HepG2 (cell line): ENCODE results near the gene ACKR3. TPM values are rescaled to one million over a fixed set of nuclear protein-coding genes. Genes with fewer than 3 reads are reported as not detected.

Source experiments
- ATAC-seq: fragments of 200-7000 bp; cut with Tn5 transposase; 3 replicates; pipeline ENCODE4 v1.9.1; 2020; ENCODE audit warnings: mild to moderate bottlenecking, moderate library complexity
- BruUV-seq: library from RNA; stranded (reverse); fragments of 400-500 nt; replicated peaks from 2 replicates; lab custom pipeline; 2021; lab: Mats Ljungman, UMichigan
- CTCF ChIA-PET: fragments of 300-600 bp; formaldehyde crosslinking; extraction: SDS; loops from one replicate; lab custom pipeline; 2021; ENCODE audit warnings: low total read pairs, inconsistent platforms, low intra/inter-chr PET ratio; lab: Yijun Ruan, JAX
- POLR2A ChIA-PET: fragments of 350-600 bp; sonication (Branson Sonifier 250); formaldehyde crosslinking; loops from one replicate; lab custom pipeline; 2020; ENCODE audit warnings: antibody characterized with exemption, inconsistent platforms; lab: Yijun Ruan, JAX
- DNase-seq: peaks from one replicate; pipeline ENCODE4 v3.0.0-alpha.2; 2015; ENCODE audit warnings: low spot score
- FAIRE-seq: peaks from 3 replicates; lab custom pipeline; 2011; peaks lifted over from hg19 to GRCh38; lab: Jason Lieb, UNC
- H2AFZ ChIP-seq: one replicate; pipeline ENCODE4 v1.6.1; 2011; ENCODE audit warnings: low read length, inconsistent platforms
- H3K27ac ChIP-seq: fragments of 300-600 bp; 3 replicates; pipeline ENCODE4 v1.8.0; 2011; ENCODE audit warnings: mixed run types, mild to moderate bottlenecking, mixed read lengths, low read length, inconsistent platforms; ENCODE audit not compliant: insufficient read depth; ENCODE audit errors: extremely low read length
- H3K27me3 ChIP-seq, 2 experiments: fragments of 200-600 bp in 1 of 2; 2 replicates in 1 of 2; 3 replicates in 1 of 2; pipeline versions ENCODE4 v1.6.0 to v1.8.0; 2011; ENCODE audit warnings: low read length in 2 of 2, mild to moderate bottlenecking in 2 of 2, moderate library complexity in 2 of 2, inconsistent platforms in 1 of 2; ENCODE audit not compliant: insufficient read depth in 2 of 2, control insufficient read depth in 1 of 2
- H3K36me3 ChIP-seq, 2 experiments: fragments of 200-600 bp in 1 of 2; replicated peaks in 1 of 2; 2 replicates in 1 of 2; 3 replicates in 1 of 2; pipeline versions ENCODE4 v1.5.1 to v1.8.0; 2011; ENCODE audit warnings: low read length in 2 of 2, inconsistent platforms in 1 of 2; ENCODE audit not compliant: insufficient read depth in 2 of 2, control insufficient read depth in 1 of 2
- H3K4me1 ChIP-seq: 2 replicates; pipeline ENCODE4 v1.5.1; 2012; ENCODE audit warnings: low read length, inconsistent platforms; ENCODE audit not compliant: insufficient read depth
- H3K4me2 ChIP-seq: 2 replicates; pipeline ENCODE4 v1.6.0; 2011; ENCODE audit warnings: low read depth, low read length, inconsistent platforms
- H3K4me3 ChIP-seq, 3 experiments: fragments of 200-600 bp in 1 of 3; sonication (generic), shearing (Covaris generic) in 1 of 3; replicated peaks in 1 of 3; 2 replicates each; pipeline ENCODE4 v1.5.1; 2011 to 2016; ENCODE audit warnings: low read length in 3 of 3, inconsistent platforms in 2 of 3, low read depth in 2 of 3, mild to moderate bottlenecking in 2 of 3, control low read depth in 1 of 3, mixed read lengths in 1 of 3; ENCODE audit not compliant: insufficient read depth in 1 of 3
- H3K79me2 ChIP-seq: one replicate; pipeline ENCODE4 v1.6.1; 2011; ENCODE audit warnings: low read length, inconsistent platforms; ENCODE audit not compliant: insufficient read depth
- H3K9ac ChIP-seq: 2 replicates; pipeline ENCODE4 v1.6.0; 2011; ENCODE audit warnings: mild to moderate bottlenecking, low read depth, low read length, inconsistent platforms; ENCODE audit not compliant: insufficient read depth
- H3K9me3 ChIP-seq: 2 replicates; pipeline ENCODE4 v1.5.1; 2012; ENCODE audit warnings: mild to moderate bottlenecking, low read length
- H4K20me1 ChIP-seq: 2 replicates; pipeline ENCODE4 v1.6.0; 2011; ENCODE audit warnings: inconsistent platforms, mild to moderate bottlenecking, low read length, moderate library complexity; ENCODE audit not compliant: insufficient read depth
- CBX2 ChIP-seq, 2 experiments: fragments of 200-600 bp in 1 of 2; sonication (generic); formaldehyde crosslinking in 1 of 2; IDR thresholded peaks; 2 replicates each; pipeline versions ENCODE4 v1.7.0 to v1.8.1; 2018 to 2022; ENCODE audit warnings: low read depth in 2 of 2, low read length in 1 of 2, mild to moderate bottlenecking in 1 of 2, missing genetic modification reagents in 1 of 2
- CREB1 ChIP-seq, 2 experiments: fragments of 450-650 bp in 1 of 2; IDR thresholded peaks; 2 replicates each; pipeline ENCODE4 v1.6.1; 2016 to 2017; ENCODE audit warnings: control low read depth in 1 of 2, mild to moderate bottlenecking in 1 of 2, missing compliant biosample characterization in 1 of 2, missing genetic modification characterization in 1 of 2
- SATB2 ChIP-seq: sonication (generic); formaldehyde crosslinking; IDR thresholded peaks from 2 replicates; pipeline ENCODE4 v1.5.0; 2020; ENCODE audit warnings: missing genetic modification reagents
- ZNF740 ChIP-seq: sonication (generic); formaldehyde crosslinking; IDR thresholded peaks from 2 replicates; pipeline ENCODE4 v1.4.0; 2020; ENCODE audit warnings: missing genetic modification reagents
- WGBS: methylation state at CpG from one replicate; pipeline ENCODE4 v1.1.6; 2017; ENCODE audit warnings: low lambda C conversion rate; 5-methylcytosine and 5-hydroxymethylcytosine counted together
- in situ Hi-C: cut with HindIII; loops from 2 replicates; pipeline ENCODE4 v1.10.0; 2017; ENCODE audit warnings: low pct_unique_long_range_greater_than_20kb; ENCODE audit not compliant: extremely low pct_ligation_motif_present
- intact Hi-C: fragments of 100-400 bp; cut with micrococcal nuclease; formaldehyde crosslinking; loops from one replicate; pipeline ENCODE4 v1.10.0; 2022; ENCODE audit not compliant: unreplicated experiment
- polyA plus RNA-seq, 8 experiments: library from polyadenylated mRNA; depleted of rRNA in 3 of 8; stranded (reverse) in 7 of 8; unstranded in 1 of 8; fragments of >200 nt; fragmentation: Illumina TruSeq in 4 of 8; extraction: Trizol in 4 of 8; gene quantifications; 2 replicates each; pipeline versions ENCODE4 v1.2.1 to v1.2.3, GENCODE V29; 2011 to 2016; ENCODE audit warnings: low read depth in 4 of 8, missing spikeins in 1 of 8, mixed read lengths in 1 of 8; ENCODE audit not compliant: insufficient read depth in 1 of 8
- total RNA-seq, 5 experiments: library from RNA; depleted of rRNA; stranded (reverse); fragments of >200 nt; fragmentation: Illumina TruSeq; extraction: Trizol; gene quantifications; 2 replicates each; pipeline ENCODE4 v1.2.3, GENCODE V29; 2016; ENCODE audit warnings: low read depth in 1 of 5
- TF ChIP-seq, protein P1 (sequence below): IDR thresholded peaks from 2 replicates; pipeline ENCODE4 v1.6.1; 2016; ENCODE audit warnings: low read depth, borderline replicate concordance

ACKR3 gene
- total and polyA plus RNA-seq, 2 of the 13 experiments (the other 11 are each of a cell fraction or from before 2014, with no cell fraction given) = not detected

DNA sequence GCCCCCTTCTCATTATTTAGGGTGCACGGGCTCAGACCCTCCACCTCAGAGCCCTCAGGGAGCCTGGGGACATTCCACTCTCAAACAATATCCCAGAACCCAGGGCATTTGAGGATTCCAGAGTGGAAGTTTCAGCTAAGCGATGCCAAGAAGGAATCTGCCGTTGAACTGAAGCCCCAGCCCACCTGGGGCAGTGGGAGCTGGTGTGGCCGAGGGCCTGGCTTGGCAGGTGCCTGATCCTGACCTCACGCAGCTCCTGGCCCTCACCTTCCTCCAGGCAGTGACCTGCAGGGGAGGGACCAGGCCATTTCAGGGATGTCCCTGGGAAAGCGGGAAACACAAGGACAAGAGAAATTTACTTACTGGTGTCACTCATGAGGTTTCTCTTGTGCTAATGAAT is 58.2 kb downstream of the ACKR3 start (continued):
- TF ChIP-seq, protein P1, sequence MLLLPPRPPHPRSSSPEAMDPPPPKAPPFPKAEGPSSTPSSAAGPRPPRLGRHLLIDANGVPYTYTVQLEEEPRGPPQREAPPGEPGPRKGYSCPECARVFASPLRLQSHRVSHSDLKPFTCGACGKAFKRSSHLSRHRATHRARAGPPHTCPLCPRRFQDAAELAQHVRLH (CRISPR knock-in tag) = no peak
- no peak for TF ChIP-seq ZNF740
- no peak for TF ChIP-seq CBX2 (IDR thresholded peaks at IDR 0.05; ENCODE audit: low read depth, low read length)
- TF ChIP-seq CBX2 (CRISPR knock-in tag; IDR thresholded peaks at IDR 0.05; ENCODE audit: low read depth) = no peak

DNA sequence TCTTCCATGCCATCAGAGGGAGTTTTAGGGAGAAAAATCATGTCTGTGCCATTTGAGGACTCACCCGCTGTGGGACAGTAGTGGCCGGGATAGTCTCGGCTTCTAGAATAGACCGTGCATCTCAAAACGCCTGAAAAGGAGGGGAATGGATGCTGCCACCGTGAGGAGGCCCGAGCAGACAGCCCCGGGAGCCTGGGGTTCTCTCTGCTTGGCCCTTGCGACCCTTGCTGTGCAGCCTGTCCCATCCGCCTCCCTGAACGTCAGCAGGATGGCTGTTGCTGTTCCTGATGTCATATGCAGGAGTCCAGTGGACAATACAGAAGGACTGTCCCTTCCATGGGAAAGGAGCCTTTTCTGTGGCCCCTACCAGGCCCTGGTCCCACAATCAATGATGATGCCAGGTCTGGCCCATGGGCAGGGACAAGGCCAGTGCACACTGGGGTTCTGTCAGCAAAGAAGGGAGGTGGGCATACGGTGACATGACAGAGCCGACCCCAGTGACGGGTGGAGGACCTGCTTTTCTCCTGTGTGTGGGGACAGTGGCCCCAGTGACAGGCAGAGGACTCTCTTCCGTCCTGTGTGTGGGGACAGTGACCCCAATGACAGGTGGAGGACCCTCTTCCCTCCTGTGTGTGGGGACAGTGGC is 58.8 kb downstream of the ACKR3 start:
- BruUV-seq = no TSS peak
- TF ChIP-seq SATB2 (no peak), CREB1 (IDR thresholded peaks at IDR 0.05) (0 out of 2 replicates have a peak, but pooled peaks have one; percentile 6), CREB1 (CRISPR knock-in tag; IDR thresholded peaks at IDR 0.05) (no peak)
- Histone ChIP-seq H3K4me1 (no peaks in the 10 kb centered on the region), H3K9ac (no peak overlapping the region), H3K79me2 (no peaks in the 10 kb centered on the region), H4K20me1 (no peaks in the 10 kb centered on the region), H3K4me2 (no peak overlapping the region), H3K9me3 (no peaks in the 10 kb centered on the region), H3K27ac (no peak overlapping the region), H2AFZ (no peak overlapping the region), H3K27me3 (peaks cover 2 to 51% of the 10 kb centered on the region in 2 experiments), H3K4me3 (no peak overlapping the region), H3K36me3 (no peaks in the 10 kb centered on the region)
- ATAC-seq (no peak), FAIRE-seq (no peak), DNase-seq (no peak)
- ChIA-PET POLR2A (no interaction called here), CTCF (no interaction called here)
- WGBS = 17% methylated on average over 14 of the region's 15 CpGs
- intact Hi-C loops = no loop called here
- in situ Hi-C loops = no loop called here
